ENCODE data around the gene SMAD3.
A peak's percentile ranks its signal among the peaks of the same experiment; 100 is the strongest.

Gene SMAD3

DNA sequence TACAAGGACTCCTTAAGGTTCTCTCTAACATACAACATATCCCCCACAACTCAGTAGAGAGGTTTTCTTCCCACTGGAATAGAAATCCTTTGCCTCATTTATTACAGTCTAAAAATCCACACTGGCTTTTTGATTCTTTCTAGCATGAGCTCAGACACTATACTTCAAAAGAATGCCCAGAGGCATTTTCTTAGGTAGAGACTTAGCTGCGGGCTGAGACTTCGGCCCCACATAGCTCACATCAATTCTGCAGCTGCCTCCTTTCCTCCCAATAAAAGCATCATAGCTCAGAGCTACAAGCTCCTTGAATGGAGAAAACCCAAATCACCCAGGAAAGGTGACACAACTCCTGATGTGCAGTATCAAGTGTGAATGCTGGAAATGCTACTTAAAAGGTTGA, 136.7 kb downstream of the SMAD3 start:
- DNase-seq: no peak

DNA sequence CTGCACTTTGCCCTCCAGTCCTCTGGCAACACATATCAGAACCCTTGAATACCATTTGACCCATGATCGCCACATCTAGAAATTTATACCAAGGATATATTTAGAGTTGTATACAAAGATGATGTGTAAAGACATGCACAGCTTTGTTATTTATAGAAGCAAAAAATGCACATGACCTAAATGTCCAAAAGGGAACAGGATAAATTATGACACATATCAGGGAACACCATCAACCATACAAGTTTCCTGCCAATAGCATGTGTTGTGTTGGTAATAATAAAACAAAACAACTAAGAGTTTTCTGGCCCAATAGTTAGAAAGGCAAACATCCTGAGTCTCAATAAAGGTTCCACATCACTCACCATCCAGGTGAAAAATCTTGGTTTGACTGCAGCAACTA, 137.6 kb downstream of the SMAD3 start:
- no peak for DNase-seq

DNA sequence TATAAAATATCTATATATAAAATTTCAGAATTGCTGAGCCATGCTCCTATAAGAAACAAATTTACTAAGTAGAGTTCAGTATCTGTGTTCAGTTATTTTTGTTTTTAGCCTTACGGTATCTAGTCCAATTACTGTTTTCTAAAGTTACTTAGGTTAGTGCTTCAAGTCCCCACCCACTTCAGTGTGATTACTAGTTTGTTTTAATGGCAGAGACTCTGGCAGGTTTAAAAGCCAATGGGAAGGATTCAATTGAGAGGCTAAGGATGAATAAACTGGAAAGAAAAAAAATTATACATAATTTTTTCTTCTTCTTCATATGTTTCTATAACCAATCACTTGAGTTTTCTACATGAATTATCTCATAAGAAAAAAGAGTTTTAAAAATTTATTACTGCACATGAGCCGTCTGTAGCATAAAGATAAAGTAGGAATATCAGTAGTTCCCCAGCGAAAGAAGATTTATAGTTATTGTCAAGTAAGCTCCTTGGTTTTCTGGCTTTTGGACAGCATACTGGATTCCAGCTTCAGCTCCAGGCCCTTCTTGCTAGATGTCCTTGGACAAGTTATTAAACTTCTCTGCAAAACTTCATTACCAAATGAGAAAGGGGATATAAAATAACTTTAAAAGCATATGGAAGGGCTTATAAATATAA, 142.3 kb downstream of the SMAD3 start:
- DNase-seq: no peak

DNA sequence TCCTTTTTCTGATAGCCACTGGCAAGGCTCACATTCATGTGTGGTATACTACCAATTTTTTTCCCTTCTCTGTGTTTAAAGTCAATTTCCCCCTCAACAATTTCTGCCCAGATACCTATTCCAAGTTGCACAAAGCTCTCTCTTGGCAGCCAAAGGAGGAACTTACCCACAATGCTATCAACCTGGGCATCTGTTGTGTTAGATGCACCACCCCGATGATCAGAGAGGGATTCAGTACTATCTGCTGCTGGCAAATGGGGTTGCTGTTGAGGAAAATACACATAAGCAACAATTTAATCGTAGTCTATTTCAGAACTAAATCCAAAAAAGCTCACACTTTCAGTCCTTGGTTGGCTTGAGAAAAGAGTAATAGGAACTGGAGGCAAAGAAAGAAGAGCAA, 143.0 kb downstream of the SMAD3 start:
- no peak for DNase-seq

DNA sequence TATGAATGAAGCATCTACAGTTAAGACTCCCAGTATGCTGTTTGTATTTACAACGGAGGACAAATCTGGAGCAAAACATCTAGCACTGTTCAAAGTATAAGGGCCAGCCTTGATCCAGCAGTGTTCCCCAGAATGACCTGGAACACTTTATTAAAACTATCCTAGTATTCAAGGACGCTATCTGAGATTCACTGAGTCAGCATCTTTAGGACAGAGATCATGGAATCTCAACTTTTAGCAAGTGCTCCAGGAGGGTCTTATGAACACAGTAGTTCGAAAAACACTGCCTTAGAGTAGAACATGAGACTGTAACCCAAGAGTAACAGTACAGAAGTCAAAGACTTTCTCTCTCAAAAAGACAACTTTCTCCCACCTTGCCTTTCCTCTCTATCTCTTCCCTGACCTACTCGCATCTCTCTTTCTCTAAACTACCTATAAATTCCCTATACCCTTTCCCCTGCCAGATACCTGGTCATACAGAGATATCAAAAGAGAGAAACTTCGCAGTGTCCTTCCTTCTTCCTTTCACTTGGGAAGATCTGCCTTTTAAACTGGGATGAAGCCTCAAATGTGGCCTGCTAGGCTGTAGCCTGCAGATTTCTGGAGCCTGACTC, 145.3 kb downstream of the SMAD3 start:
- no peak for DNase-seq

DNA sequence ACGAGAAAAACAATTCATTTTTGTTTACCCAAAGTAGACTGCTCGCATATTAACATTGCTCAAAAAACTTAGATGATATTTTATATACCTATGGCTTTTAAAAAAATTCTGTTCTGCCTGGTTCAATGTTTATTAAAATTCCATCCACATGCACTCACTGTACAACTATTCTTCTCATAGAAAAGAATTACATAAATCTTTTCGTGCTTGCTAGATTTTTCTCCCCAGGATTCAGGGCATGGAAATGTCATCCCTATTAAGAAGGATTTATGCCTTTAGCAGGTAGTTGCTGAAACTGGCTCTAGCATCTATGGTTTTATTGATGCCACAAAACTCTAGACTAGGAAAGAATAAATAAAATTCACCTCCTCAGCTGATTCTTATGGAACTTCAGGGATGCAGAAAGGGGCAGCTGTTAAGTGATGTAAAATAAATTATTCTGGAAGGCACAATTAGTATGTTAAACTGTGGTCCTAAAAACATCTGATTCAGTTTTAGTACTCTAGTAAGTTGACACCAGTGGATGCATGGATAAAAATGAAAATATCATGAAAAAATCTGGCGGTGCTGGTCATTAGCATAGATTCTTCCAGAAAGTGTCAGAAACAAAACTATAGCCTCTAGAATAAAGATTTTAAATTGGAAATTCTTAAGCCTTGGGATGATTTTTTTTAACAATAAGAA, 147.4 kb downstream of the SMAD3 start:
- no peak for DNase-seq

DNA sequence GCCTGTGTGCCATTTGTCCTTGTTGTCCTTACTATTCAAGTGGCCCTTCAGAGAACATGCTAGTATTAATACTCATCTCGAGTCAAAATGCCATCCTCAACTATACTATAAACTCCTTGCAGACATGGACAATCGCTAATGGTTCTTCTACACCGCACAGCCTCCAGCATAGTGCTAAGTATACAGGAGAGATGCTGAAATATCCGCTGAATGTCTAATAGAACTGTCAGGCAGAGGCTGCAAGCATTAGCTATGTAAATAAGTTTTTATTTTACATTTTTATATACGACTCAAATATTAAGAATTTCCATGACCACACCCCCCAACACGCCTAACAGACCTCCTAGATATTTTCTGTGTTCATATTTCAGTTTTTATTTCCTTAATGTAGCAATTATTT, 149.7 kb downstream of the SMAD3 start:
- DNase-seq: no peak

DNA sequence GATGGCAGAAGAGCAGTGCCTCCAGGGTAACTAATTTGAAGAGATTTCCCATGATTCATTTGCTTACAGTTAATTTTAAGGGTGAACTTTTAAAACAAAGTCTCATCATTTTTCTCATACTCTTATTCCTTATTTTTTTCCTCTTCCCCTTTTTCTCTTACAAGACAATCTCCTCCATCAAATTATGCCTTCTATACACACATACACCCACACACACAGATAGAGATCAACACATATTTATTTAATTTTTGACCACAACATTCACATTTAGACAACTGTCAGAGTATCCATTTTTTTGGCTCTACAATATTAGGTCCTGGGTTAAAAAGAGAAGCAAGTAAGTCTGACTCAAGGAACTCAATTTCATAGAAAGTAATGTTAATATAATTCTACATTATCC, 151.5 kb downstream of the SMAD3 start:
- no peak for DNase-seq

DNA sequence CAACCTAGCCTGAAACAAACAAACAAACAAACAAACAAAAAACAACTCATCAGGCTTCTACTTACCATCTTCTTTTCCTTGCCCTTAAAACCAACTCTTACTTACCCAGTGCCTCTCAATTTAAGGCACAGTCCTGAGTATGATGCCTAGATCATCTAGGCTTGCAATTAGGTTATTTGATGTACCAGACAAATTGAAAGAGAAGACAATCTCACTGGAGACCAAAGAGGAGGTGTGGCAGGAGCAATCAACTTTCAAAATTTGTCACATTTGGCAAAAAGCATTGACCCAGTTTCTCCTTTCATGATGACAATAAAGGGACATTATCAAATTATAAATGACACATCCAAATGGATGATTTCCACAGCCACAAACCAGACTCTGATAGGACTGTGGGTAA, 153.0 kb downstream of the SMAD3 start:
- DNase-seq: no peak

DNA sequence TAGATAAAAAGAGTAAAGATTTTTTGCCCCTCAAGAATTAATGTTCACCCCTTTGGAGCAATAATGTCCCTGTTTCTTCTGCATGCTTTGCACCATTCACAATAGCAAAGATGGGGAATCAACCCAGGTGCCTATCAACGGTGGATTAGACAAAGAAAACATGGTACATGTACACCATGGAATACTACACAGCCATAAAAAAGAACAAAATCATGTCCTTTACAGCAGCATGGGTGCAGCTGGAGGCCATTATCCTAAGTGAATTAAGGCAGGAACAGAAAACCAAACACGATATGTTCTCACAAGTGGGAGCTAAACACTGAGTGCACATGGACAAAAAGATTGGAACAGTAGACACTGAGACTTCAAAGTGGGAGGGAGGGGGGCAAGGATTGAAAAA, 153.9 kb downstream of the SMAD3 start:
- DNase-seq: no peak

DNA sequence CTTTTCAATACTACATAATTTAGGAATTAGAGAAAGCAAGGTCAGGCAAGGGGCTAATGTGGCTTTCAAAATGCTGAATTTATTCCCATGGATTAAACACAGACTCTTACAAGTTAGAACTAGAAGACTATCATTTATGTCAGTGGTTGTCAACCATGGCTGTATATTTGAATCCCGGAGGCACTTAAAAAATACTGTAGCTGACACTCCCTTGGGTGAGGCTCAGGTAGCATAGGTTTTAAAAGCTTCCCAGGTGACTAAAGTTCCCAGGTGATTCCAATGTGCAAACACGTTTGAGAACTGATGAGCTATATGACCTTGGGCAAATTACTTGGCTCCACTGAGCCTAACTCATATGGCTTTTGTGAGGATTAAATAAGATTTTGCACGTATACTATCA, 159.5 kb downstream of the SMAD3 start:
- DNase-seq: no peak

DNA sequence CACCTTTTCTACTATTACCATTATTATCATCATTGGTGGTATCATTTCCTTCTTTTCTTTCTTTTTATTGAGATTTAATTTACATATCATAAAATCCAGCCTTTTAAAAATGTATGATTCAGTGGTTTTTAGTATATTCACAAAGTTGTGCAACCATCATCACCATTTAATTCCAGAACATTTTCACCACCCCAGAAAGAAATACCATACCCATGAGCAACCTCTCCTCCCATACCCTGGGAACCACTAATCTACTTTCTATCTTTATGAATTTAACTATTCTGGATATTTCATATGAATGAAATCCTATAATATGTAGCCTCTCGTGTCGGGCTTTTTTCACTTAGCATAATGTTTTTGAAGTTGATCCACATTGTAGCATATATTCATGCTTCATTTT, 159.9 kb downstream of the SMAD3 start:
- no peak for DNase-seq

DNA sequence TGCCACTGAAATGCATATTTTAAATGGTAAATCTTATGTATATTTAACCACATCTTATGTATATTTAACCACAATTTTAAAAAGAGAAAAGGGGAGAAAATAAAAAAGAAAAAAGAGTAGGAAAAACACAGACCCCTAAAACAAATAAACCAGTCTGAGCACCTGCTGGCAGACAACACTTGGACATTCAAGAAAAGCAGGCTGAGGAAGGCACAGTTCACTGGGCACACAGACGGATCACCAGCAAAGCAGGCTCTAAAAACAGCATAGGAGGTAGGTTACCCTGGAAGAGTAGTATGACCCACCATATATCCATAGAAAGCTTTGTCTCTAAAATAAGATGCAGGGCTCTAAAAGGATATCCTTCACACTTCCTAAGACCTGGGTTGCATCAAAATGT, 162.0 kb downstream of the SMAD3 start:
- DNase-seq: no peak

DNA sequence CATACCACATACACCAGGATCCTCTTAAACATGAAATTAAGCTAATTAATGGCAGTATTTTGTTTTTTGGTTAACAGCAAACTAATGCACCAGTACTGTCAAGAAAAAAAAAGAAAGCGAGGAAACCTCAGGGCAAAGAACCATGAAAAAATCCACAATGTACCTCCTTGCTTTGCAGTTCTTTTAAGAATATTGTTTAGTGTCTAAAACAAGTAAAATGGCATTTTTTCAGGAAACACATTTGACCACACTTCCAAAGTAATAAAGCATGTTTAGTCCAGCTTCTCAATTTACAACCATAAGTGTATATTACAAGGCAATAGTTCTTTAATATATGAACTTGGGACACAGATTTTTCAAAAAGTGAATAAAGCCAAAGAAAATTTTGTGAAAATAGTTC, 162.4 kb downstream of the SMAD3 start:
- no peak for DNase-seq

DNA sequence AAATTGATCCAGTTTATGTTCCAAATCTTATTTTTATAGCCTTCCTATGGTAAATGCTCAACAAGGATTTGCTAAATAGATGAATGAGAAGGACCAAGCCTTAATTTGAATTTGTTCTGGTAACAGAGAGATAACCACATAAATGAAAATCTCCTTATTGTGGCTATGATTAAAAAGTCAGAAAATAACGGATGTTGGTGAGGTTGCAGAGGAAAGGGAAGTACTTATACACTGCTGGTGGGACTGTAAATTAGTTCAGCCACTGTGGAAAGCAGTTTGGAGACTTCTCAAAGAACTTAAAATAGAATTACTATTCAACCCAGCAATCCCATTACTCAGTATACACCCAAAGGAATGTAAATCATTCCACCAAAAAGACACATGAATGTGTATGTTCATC, 162.9 kb downstream of the SMAD3 start:
- no peak for DNase-seq

DNA sequence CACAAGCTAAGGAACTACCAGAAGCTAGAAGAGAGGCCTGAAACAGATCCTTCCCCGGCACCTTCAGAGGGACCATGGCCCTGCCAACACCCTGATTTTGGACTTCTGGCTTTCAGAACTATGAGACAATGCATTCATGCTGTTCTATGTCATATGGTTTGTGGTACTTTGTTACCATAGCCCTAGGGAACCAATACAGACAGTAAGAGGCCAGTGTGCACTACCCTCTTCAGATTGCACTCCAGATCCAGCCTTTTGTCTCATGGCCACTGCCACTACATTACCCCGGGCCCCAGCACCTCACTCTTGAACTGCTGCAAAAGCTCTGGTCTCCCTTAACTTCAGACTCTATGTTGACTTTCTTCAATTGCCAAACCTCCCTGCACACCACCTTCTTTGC, 165.1 kb downstream of the SMAD3 start:
- no peak for DNase-seq

DNA sequence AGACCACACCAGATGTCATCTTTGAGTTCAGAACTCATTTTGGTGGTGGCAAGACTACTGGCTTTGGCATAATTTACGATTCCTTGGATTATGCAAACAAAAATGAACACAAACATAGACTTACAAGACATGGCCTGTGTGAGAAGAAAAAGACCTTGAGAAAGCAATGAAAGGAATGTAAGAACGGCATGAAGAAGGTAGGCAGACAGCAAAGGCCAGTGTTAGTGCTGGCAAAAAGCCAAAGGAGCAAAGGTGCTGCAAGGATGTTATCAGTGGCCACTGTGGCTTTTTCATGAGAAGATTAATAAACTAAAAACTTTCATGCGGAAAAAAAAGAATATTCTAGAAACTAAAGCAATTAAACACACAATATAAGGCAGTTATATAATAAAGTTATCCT, 167.2 kb downstream of the SMAD3 start:
- DNase-seq: no peak

DNA sequence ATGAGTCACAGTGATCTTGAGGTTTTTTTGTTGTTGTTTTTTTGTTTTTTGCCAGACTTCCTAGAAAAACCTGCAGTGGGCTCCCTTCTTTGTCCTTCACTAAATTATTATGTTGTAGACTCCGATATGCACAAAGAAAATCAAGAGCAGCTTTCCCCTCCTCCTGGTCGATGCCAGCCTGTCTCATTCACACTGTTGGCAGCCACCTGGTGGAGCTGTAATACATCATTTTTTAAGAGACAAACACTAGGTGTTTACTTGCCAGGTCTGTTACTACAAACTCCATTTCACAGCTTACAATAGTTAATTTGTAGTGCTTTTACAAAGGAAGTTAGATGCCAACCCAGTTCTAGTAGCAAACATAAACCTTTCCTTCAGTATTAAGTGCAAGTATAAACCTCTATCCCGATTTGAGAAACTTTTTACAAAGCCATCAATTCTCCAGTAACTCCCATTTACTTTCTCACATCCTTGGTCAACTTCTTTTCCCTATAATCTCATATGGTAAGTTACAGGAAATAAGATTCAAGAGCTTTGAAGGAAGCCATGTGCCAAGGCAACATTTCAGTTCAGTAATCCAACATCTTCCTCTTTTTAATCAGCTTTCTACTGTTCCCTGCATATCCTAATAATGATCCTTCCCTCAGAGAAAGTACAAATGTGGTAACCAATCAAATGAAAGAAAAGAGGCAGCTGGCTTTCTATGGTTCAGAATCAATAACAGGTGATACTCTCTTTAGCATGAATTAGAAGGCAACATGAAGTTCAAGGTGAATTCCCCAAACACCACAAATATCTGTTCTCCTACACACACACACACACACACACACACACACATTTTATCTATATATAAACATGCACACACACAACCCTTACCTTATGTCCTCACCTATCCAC, 175.1 kb downstream of the SMAD3 start:
- DNase-seq: peak in 3 of 6 experiments; percentile 0 to 20 (median 8)

DNA sequence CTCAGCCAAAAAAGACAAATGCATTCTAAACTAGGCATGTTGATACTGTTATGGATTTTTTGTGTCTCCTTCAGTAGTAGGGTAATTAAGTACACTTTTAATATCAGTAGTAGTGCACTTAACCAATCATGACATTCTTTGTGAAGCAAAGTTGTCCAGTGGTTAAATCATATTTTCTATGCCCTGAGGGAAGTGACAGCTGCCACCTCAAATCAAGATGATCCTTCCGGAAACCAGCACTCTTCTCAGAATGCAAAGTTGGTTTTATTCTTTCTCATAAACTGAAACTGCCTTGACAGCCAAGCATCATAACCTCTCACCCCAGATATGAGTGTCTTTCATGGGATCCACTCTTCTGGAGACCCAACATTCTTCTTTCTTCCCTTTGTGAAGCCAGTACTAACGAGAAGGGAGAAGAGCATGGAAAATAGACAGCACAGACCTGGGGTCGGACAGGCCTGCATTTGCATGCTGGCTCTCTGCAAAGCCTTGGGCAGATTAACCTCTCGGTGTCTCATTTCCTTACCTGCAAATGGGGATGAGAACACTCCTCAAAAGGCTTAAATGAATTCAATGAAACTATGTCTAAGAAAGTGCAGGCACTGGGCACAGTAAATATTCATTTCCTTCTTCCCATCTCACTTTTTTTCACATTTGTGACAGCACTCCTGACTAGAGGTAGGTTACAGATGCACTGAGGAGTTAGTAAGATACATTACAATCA, 175.9 kb downstream of the SMAD3 start:
- no peak for DNase-seq

DNA sequence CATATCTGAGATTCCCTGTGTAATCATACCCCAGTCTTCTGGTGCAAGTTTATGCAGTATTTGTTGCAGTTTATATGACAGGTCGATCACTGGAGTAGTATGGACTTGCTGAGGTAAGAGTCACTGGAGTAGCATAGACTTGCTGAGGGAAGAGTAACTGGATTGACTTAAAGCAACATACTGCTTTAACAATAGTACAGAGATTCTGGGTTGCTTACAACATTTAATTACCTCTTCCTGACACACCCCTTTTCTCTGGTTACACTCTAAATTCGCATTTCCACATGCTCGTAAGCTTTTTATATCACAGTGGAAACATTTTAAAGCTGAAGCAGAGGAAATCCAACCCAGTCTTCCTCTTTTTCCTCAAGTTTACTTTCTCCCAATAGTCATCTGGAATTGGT, 177.3 kb downstream of the SMAD3 start:
- no peak for DNase-seq

Measured in stimulated activated naive CD4-positive, alpha-beta T cell (primary cell).